Endothelial cell (in vitro differentiated cells): ENCODE data around the gene CABS1. TPM values are rescaled to one million over a fixed set of nuclear protein-coding genes. Genes with fewer than 3 reads are reported as not detected.

Experiments used
- DNase-seq: peaks from one replicate; pipeline ENCODE4 v3.0.0; 2021; ENCODE audit warnings: low spot score
- H3K27ac Mint-ChIP-seq: one replicate; pipeline ENCODE4 v1.8.0; 2021; ENCODE audit warnings: mixed read lengths, inconsistent platforms; ENCODE audit not compliant: unreplicated experiment
- H3K27me3 Mint-ChIP-seq: one replicate; pipeline ENCODE4 v1.8.0; 2021; ENCODE audit warnings: mild to moderate bottlenecking, moderate library complexity, mixed read lengths, inconsistent platforms; ENCODE audit not compliant: unreplicated experiment
- H3K36me3 Mint-ChIP-seq: one replicate; pipeline ENCODE4 v1.8.0; 2021; ENCODE audit warnings: mild to moderate bottlenecking, low read depth, mixed read lengths, inconsistent platforms; ENCODE audit not compliant: unreplicated experiment
- H3K4me1 Mint-ChIP-seq: one replicate; pipeline ENCODE4 v1.8.0; 2021; ENCODE audit warnings: mild to moderate bottlenecking, mixed read lengths, inconsistent platforms; ENCODE audit not compliant: unreplicated experiment
- H3K4me3 Mint-ChIP-seq: one replicate; pipeline ENCODE4 v1.8.0; 2021; ENCODE audit warnings: mild to moderate bottlenecking, mixed read lengths, inconsistent platforms; ENCODE audit not compliant: unreplicated experiment
- H3K9me3 Mint-ChIP-seq: one replicate; pipeline ENCODE4 v1.8.0; 2021; ENCODE audit warnings: mixed read lengths, inconsistent platforms; ENCODE audit not compliant: unreplicated experiment
- CTCF ChIP-seq: fragments of 200-600 bp; sonication (generic); IDR thresholded peaks from one replicate; pipeline ENCODE4 v1.5.0; 2021; ENCODE audit warnings: antibody characterized with exemption; ENCODE audit not compliant: unreplicated experiment
- total RNA-seq: library from RNA; stranded (reverse); fragmentation: NEBNext Ultra II Directional; extraction: Animal tissue kit (Norgen Biotek cat#: 25700); gene quantifications from one replicate; pipeline ENCODE4 v1.2.1, GENCODE V29; 2021; ENCODE audit not compliant: unreplicated experiment

Gene CABS1
- total RNA-seq, 1 donor from 2014 or later, result not detected

- H3K4me1 Mint-ChIP-seq, result no peaks in the 10 kb centered on the region
- no peak overlapping the region for H3K4me3 Mint-ChIP-seq
- H3K27ac Mint-ChIP-seq, result no peak overlapping the region
- H3K9me3 Mint-ChIP-seq, result no peaks in the 10 kb centered on the region
- no peak for DNase-seq
- no peaks in the 10 kb centered on the region for H3K27me3 Mint-ChIP-seq
- H3K36me3 Mint-ChIP-seq, result no peaks in the 10 kb centered on the region
- no peak for TF ChIP-seq CTCF
These were observed 35.1 kb upstream of the CABS1 start for GRCh38 chr4:70299643-70300042.

GRCh38 chr4:70300215-70300614, 34.6 kb upstream of the CABS1 start:
- Mint-ChIP-seq H3K36me3 (no peaks in the 10 kb centered on the region), H3K4me3 (no peak overlapping the region), H3K27me3 (no peaks in the 10 kb centered on the region), H3K27ac (no peak overlapping the region), H3K4me1 (no peaks in the 10 kb centered on the region), H3K9me3 (no peaks in the 10 kb centered on the region)
- no peak for TF ChIP-seq CTCF
- DNase-seq, result no peak

- peaks cover 5% of the 10 kb centered on the region for H3K4me1 Mint-ChIP-seq
- H3K4me3 Mint-ChIP-seq, result no peak overlapping the region
- TF ChIP-seq CTCF, result no peak
- no peak overlapping the region for H3K27ac Mint-ChIP-seq
- peaks cover 1% of the 10 kb centered on the region for H3K27me3 Mint-ChIP-seq
- no peak for DNase-seq
- H3K9me3 Mint-ChIP-seq, result no peaks in the 10 kb centered on the region
- H3K36me3 Mint-ChIP-seq, result no peaks in the 10 kb centered on the region
These were observed 31.7 kb upstream of the CABS1 start for GRCh38 chr4:70303090-70303489.

- TF ChIP-seq CTCF, result no peak
- no peak overlapping the region for H3K4me3 Mint-ChIP-seq
- H3K27me3 Mint-ChIP-seq, result peaks cover 1% of the 10 kb centered on the region
- DNase-seq, result no peak
- no peaks in the 10 kb centered on the region for H3K9me3 Mint-ChIP-seq
- H3K27ac Mint-ChIP-seq, result no peak overlapping the region
- H3K4me1 Mint-ChIP-seq, result peaks cover 5% of the 10 kb centered on the region
- no peaks in the 10 kb centered on the region for H3K36me3 Mint-ChIP-seq
These were observed 29.2 kb upstream of the CABS1 start for GRCh38 chr4:70305601-70306000.

- no peak overlapping the region for H3K27ac Mint-ChIP-seq
- H3K9me3 Mint-ChIP-seq, result no peaks in the 10 kb centered on the region
- peaks cover 1% of the 10 kb centered on the region for H3K27me3 Mint-ChIP-seq
- no peaks in the 10 kb centered on the region for H3K36me3 Mint-ChIP-seq
- H3K4me3 Mint-ChIP-seq, result no peak overlapping the region
- H3K4me1 Mint-ChIP-seq, result peaks cover 5% of the 10 kb centered on the region
- TF ChIP-seq CTCF, result no peak
- DNase-seq, result no peak
These were observed 28.7 kb upstream of the CABS1 start for GRCh38 chr4:70306076-70306475.
